Heart left ventricle (tissue), 16 donors: Measurements from ENCODE around the gene GRIP1. TPM values are rescaled to one million over a fixed set of nuclear protein-coding genes. Genes with fewer than 3 reads are reported as not detected.

Experiments used
- ATAC-seq, 4 donors: fragments of 200-7000 bp; cut with Tn5 transposase; one replicate each; pipeline ENCODE4 v1.9.1; 2020 to 2022; ENCODE audit warnings: moderate library complexity in 4 of 4, mild to moderate bottlenecking in 3 of 4, moderate number of reproducible peaks in 1 of 4
- DNase-seq, 5 donors: peaks; one replicate each; pipeline ENCODE4 v3.0.0-alpha.2; 2020
- H3K27ac ChIP-seq, 12 donors: fragments of 200-600 bp; sonication (generic) in 4 of 12; one replicate each; pipeline versions ENCODE4 v1.5.0 to v1.8.0; 2016 to 2022; ENCODE audit warnings: mild to moderate bottlenecking in 2 of 12
- H3K27me3 ChIP-seq, 9 donors: fragments of 200-600 bp; sonication (generic) in 2 of 9; one replicate each; pipeline versions ENCODE4 v1.5.1 to v1.8.0; 2016 to 2022; ENCODE audit warnings: mild to moderate bottlenecking in 3 of 9
- H3K36me3 ChIP-seq, 9 donors: fragments of 200-600 bp; sonication (generic) in 2 of 9; one replicate each; pipeline versions ENCODE4 v1.5.0 to v1.8.0; 2018 to 2022; ENCODE audit warnings: mild to moderate bottlenecking in 2 of 9
- H3K4me1 ChIP-seq, 12 donors: fragments of 200-600 bp; sonication (generic) in 4 of 12; one replicate each; pipeline versions ENCODE4 v1.5.0 to v1.8.0; 2016 to 2022; ENCODE audit warnings: mild to moderate bottlenecking in 3 of 12
- H3K4me3 ChIP-seq, 12 donors: fragments of 200-600 bp; sonication (generic) in 4 of 12; one replicate each; pipeline versions ENCODE4 v1.5.0 to v1.8.0; 2017 to 2022; ENCODE audit warnings: mild to moderate bottlenecking in 9 of 12, moderate library complexity in 4 of 12
- H3K9me3 ChIP-seq, 12 donors: fragments of 200-600 bp; sonication (generic) in 4 of 12; one replicate each; pipeline versions ENCODE4 v1.5.0 to v1.8.0; 2016 to 2022; ENCODE audit warnings: mild to moderate bottlenecking in 1 of 12
- CTCF ChIP-seq, 12 donors: fragments of 200-600 bp; sonication (generic) in 4 of 12; IDR thresholded peaks; one replicate each; pipeline versions ENCODE4 v1.5.0 to v1.8.0; 2018 to 2022; ENCODE audit warnings: antibody characterized with exemption in 12 of 12, mild to moderate bottlenecking in 5 of 12
- POLR2A ChIP-seq, 2 donors: fragments of 450-650 bp; IDR thresholded peaks; one replicate each; pipeline ENCODE4 v1.6.1; 2017; ENCODE audit warnings: antibody characterized with exemption in 2 of 2, mild to moderate bottlenecking in 2 of 2, moderate library complexity in 2 of 2
- WGBS, 4 donors: extraction: QIAGEN DNeasy Blood & Tissue Kit in 2 of 4; methylation state at CpG; one replicate each; pipeline versions ENCODE4 v1.1.5 to v1.1.7; 2013 to 2018; 5-methylcytosine and 5-hydroxymethylcytosine counted together
- intact Hi-C, 10 donors: fragments of 100-400 bp; cut with DNase I; formaldehyde crosslinking; loops; one replicate each; pipeline versions ENCODE4 v1.11.1 to v1.14.2; 2022
- polyA plus RNA-seq, 2 donors: library from polyadenylated mRNA; stranded (reverse); fragments of 200-250 nt; gene quantifications; one replicate each; pipeline ENCODE4 v1.2.3, GENCODE V29; 2013
- total RNA-seq, 9 donors: library from RNA; depleted of rRNA in 2 of 9; stranded (reverse); fragments of >200 nt in 2 of 9; fragmentation: NEBNext Ultra II Directional in 3 of 9; extraction: Animal tissue kit (Norgen Biotek cat#: 25700) in 3 of 9; gene quantifications; one replicate each; pipeline versions ENCODE4 v1.1.0 to v1.2.4, GENCODE V29; 2016 to 2023
- donor health status: ischemic (EF 13 %, LVEDD 7.1; RV severe dilation, severe dysfunction).
- donor health status: healthy with polysubstance abuse.
- donor health status: DM: no; HTN: yes; CAD: no.
- donor health status: DM: no; HTN: no; CAD: no.
- donor health status: ischemic (EF 25% LVEDD 6.9; RV normal size, moderate dysfunction).
- donor health status: ischemic (EF 25% LVEDD 5.7; RV mildly dilated, moderate dysfunction).
- donor health status: healthy.
- donor health status: DM: yes; HTN: yes; CAD: no.
- donor health status: ischemic (EF 35%, LVEDD 5.7; RV mildly dilated, moderate dysfunction).
- donor health status: nonischemic (EF 11% LVEDD 7.7; RV severe dilation, severe dysfunction).
- donor health status: DM: yes; HTN: yes; CAD: no.
- donor health status: PGD.
- donor health status: ischemic (EF 29% LVEDD 5.4; RV normal size, mild dysfunction).
- donor health status: nonischemic (EF 23%, LVEDD 6.1; RV moderate dilation, normal function).

Gene GRIP1
- total and polyA plus RNA-seq, 11 donors: 0.30 to 8.4 (median 1.5) TPM

- H3K27me3 ChIP-seq: no peaks in the 10 kb centered on the region
- DNase-seq: no peak
- intact Hi-C loops: no loop called here
- H3K36me3 ChIP-seq: no peaks in the 10 kb centered on the region
- TF ChIP-seq CTCF (IDR thresholded peaks at IDR 0.05) (no peak), POLR2A (IDR thresholded peaks at IDR 0.05) (no peak)
- H3K27ac ChIP-seq: no peak overlapping the region
- WGBS, 4 donors: 91 to 98% (median 94%) methylated on average over 3 of the region's 3 CpGs
- ATAC-seq: no peak
- no peaks in the 10 kb centered on the region for H3K9me3 ChIP-seq
- no peaks in the 10 kb centered on the region for H3K4me1 ChIP-seq
- H3K4me3 ChIP-seq: no peak overlapping the region
These were observed 141.0 kb downstream of the GRIP1 start for GRCh38 chr12:66537876-66538275.

- no peaks in the 10 kb centered on the region for H3K27me3 ChIP-seq
- H3K27ac ChIP-seq: no peak overlapping the region
- intact Hi-C loops: no loop called here
- DNase-seq: no peak
- no peak for TF ChIP-seq CTCF (IDR thresholded peaks at IDR 0.05)
- H3K9me3 ChIP-seq: peaks cover 0 to 10% (median 0%) of the 10 kb centered on the region in 12 donors
- no peaks in the 10 kb centered on the region for H3K4me1 ChIP-seq
- no peaks in the 10 kb centered on the region for H3K36me3 ChIP-seq
- no peak for ATAC-seq
- no peak overlapping the region for H3K4me3 ChIP-seq
- 80 to 92% (median 86%) methylated on average over 2 of the region's 2 CpGs for WGBS, 4 donors
These were observed 145.1 kb downstream of the GRIP1 start for GRCh38 chr12:66533767-66534166.

- WGBS, 4 donors: 88 to 91% (median 89%) methylated on average over 2 of the region's 2 CpGs
- intact Hi-C loops: no loop called here
These were observed 147.1 kb downstream of the GRIP1 start for GRCh38 chr12:66531766-66532165.

GRCh38 chr12:66529934-66530333 is 148.9 kb downstream of the GRIP1 start:
- H3K27ac ChIP-seq: no peak overlapping the region
- no peaks in the 10 kb centered on the region for H3K27me3 ChIP-seq
- DNase-seq (no peak), ATAC-seq (no peak)
- H3K4me1 ChIP-seq: no peaks in the 10 kb centered on the region
- H3K9me3 ChIP-seq: peaks cover 0 to 12% (median 0%) of the 10 kb centered on the region in 12 donors
- H3K36me3 ChIP-seq: no peaks in the 10 kb centered on the region
- no peak overlapping the region for H3K4me3 ChIP-seq
- no peak for TF ChIP-seq POLR2A (IDR thresholded peaks at IDR 0.05)
- TF ChIP-seq CTCF (IDR thresholded peaks at IDR 0.05): no peak
- intact Hi-C loops: no loop called here
- WGBS, 4 donors: 53 to 61% (median 56%) methylated on average over 1 of the region's 1 CpG

More at GRCh38 chr12:66531766-66532165, 147.1 kb downstream of the GRIP1 start:
- DNase-seq: no peak
- TF ChIP-seq POLR2A (IDR thresholded peaks at IDR 0.05) (no peak), CTCF (IDR thresholded peaks at IDR 0.05) (no peak)
- Histone ChIP-seq H3K4me1 (no peaks in the 10 kb centered on the region), H3K4me3 (no peak overlapping the region), H3K27ac (no peak overlapping the region), H3K36me3 (no peaks in the 10 kb centered on the region), H3K9me3 (peaks cover 0 to 12% (median 0%) of the 10 kb centered on the region in 12 donors), H3K27me3 (no peaks in the 10 kb centered on the region)
- no peak for ATAC-seq
